ENCODE measurements around the gene NCOA3.

DNA sequence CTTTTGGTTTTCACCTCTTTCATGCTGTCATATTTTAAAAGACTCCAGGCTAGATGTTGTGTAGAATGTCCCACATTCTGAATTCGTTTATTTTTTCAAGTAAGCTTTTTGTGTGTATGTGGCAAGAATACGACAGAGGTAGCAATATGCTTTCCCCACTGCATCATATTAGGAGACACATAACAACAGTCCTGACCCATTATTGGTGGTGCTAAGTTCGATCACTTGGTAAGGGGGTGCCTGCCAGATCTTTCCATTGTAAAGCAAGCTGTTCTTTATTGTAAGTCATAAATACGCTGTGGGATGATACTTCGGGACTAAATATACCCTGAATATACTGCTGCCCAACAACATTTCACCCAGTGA lies 588 bp upstream of the NCOA3 start:
- TF ChIP-seq POLR2AphosphoS5 (IDR thresholded peaks at IDR 0.05), result no peak
- TF ChIP-seq, protein P1, sequence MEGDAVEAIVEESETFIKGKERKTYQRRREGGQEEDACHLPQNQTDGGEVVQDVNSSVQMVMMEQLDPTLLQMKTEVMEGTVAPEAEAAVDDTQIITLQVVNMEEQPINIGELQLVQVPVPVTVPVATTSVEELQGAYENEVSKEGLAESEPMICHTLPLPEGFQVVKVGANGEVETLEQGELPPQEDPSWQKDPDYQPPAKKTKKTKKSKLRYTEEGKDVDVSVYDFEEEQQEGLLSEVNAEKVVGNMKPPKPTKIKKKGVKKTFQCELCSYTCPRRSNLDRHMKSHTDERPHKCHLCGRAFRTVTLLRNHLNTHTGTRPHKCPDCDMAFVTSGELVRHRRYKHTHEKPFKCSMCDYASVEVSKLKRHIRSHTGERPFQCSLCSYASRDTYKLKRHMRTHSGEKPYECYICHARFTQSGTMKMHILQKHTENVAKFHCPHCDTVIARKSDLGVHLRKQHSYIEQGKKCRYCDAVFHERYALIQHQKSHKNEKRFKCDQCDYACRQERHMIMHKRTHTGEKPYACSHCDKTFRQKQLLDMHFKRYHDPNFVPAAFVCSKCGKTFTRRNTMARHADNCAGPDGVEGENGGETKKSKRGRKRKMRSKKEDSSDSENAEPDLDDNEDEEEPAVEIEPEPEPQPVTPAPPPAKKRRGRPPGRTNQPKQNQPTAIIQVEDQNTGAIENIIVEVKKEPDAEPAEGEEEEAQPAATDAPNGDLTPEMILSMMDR (IDR thresholded peaks at IDR 0.05), result no peak
